Measurements from ENCODE around the gene RPS13.

GRCh38 chr11:17077240-17077519, 287 bp downstream of the RPS13 start:
- no peak for TF ChIP-seq EP300 (IDR thresholded peaks at IDR 0.05)
- no peak for TF ChIP-seq POLR2AphosphoS5 (IDR thresholded peaks at IDR 0.05)
- no peak for TF ChIP-seq CTCF (IDR thresholded peaks at IDR 0.05)

Measured in sigmoid colon (tissue), 4 donors.